Lower lobe of right lung (tissue), 2 donors: Measurements from ENCODE around the gene BAG2. TPM values are rescaled to one million over a fixed set of nuclear protein-coding genes. Genes with fewer than 3 reads are reported as not detected.

Source experiments
- ATAC-seq, 2 donors: fragments of 200-7000 bp; cut with Tn5 transposase; one replicate each; pipeline ENCODE4 v1.9.1; 2020 to 2022; ENCODE audit warnings: mild to moderate bottlenecking in 2 of 2, moderate library complexity in 2 of 2
- DNase-seq: peaks from one replicate; pipeline ENCODE4 v3.0.0-alpha.2; 2020
- H3K27ac ChIP-seq: fragments of 200-600 bp; one replicate; pipeline ENCODE4 v1.8.0; 2022
- H3K27me3 ChIP-seq: fragments of 200-600 bp; one replicate; pipeline ENCODE4 v1.8.0; 2022; ENCODE audit warnings: low read depth
- H3K36me3 ChIP-seq: fragments of 200-600 bp; one replicate; pipeline ENCODE4 v1.8.0; 2022; ENCODE audit warnings: mild to moderate bottlenecking
- H3K4me1 ChIP-seq: fragments of 200-600 bp; one replicate; pipeline ENCODE4 v1.8.0; 2022
- H3K4me3 ChIP-seq: fragments of 200-600 bp; one replicate; pipeline ENCODE4 v1.8.0; 2022; ENCODE audit warnings: mild to moderate bottlenecking
- H3K9me3 ChIP-seq: fragments of 200-600 bp; one replicate; pipeline ENCODE4 v1.8.0; 2022
- intact Hi-C: fragments of 100-400 bp; cut with DNase I; formaldehyde crosslinking; loops from one replicate; pipeline ENCODE4 v1.11.0; 2022
- long read RNA-seq: library from polyadenylated mRNA; unstranded; transcript quantifications from one replicate; pipeline ENCODE4 v2.0.0, GENCODE V29; 2021
- total RNA-seq: library from RNA; stranded (reverse); fragmentation: NEBNext Ultra II Directional; extraction: Animal tissue kit (Norgen Biotek cat#: 25700); gene quantifications from one replicate; pipeline ENCODE4 v1.2.1, GENCODE V29; 2021
- TF ChIP-seq, protein P1 (sequence below): fragments of 200-600 bp; IDR thresholded peaks from one replicate; pipeline ENCODE4 v1.8.0; 2022; ENCODE audit warnings: antibody characterized with exemption, mild to moderate bottlenecking
- donor health status: DM: no; HTN: yes; CAD: no; lungs with severe emphysema.

The BAG2 gene
- total RNA-seq, result 5.1 TPM
- long read RNA-seq, full-length matches to known transcripts, result 16 of 18 reads
- long read RNA-seq, partial matches to known transcripts, result 0 of 18 reads
- long read RNA-seq, other reads (novel, unspliced or antisense), result 2 of 18 reads

DNA sequence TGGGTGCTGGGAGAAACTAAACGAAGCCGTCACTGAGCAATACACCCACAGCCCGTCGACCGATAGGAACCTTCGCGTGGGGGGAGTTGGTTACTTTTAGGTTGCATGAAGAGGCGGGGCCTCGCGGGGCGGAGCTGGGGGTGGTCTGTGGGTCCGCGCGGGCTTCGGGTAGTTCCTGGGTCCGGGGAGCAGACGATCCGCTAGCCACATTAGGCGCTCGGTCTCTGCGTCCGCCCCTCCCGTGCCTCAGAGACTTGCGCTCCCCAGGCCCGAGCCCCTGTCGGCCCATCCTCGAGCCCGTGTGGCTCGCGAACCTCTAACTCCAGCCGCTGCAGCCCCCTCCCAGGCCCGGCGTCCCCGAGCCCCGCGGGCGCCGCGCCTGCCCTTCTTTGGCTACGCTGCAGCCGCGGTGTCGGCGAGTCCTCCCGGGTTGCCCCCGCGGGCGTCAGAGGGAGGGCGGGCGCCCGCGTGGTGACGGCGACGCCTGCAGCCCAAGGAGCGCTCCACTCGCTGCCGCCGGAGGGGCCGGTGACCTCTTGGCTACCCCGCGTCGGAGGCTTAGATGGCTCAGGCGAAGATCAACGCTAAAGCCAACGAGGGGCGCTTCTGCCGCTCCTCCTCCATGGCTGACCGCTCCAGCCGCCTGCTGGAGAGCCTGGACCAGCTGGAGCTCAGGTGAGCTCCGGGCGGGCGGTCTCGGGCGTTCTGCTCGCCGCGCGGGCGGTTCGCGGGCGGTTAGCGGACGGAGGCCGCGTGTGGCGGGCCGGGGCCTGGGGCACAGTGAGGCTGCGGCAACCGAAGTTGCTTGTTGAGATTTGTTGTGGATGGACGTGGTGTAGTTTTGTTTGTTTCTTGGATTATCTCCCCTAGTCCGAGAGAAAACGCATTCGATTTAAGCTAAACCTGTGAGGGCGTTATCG, at the start of gene BAG2:
Gene BAG2 (plus strand): TSS at position 191 of the 920 bp plus-strand sequence. CDS start 372 bp downstream, at position 563.
- H3K36me3 ChIP-seq, result peaks cover 3% of the 10 kb centered on the region
- H3K9me3 ChIP-seq, result no peaks in the 10 kb centered on the region
- peaks cover 17% of the 10 kb centered on the region for H3K4me1 ChIP-seq
- intact Hi-C loops, result no loop called here
- TF ChIP-seq, protein P1, sequence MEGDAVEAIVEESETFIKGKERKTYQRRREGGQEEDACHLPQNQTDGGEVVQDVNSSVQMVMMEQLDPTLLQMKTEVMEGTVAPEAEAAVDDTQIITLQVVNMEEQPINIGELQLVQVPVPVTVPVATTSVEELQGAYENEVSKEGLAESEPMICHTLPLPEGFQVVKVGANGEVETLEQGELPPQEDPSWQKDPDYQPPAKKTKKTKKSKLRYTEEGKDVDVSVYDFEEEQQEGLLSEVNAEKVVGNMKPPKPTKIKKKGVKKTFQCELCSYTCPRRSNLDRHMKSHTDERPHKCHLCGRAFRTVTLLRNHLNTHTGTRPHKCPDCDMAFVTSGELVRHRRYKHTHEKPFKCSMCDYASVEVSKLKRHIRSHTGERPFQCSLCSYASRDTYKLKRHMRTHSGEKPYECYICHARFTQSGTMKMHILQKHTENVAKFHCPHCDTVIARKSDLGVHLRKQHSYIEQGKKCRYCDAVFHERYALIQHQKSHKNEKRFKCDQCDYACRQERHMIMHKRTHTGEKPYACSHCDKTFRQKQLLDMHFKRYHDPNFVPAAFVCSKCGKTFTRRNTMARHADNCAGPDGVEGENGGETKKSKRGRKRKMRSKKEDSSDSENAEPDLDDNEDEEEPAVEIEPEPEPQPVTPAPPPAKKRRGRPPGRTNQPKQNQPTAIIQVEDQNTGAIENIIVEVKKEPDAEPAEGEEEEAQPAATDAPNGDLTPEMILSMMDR, result peak; percentile 17
- ATAC-seq, result peak; percentile 97 to 98
- no peaks in the 10 kb centered on the region for H3K27me3 ChIP-seq
- peak within 1 kb of the TSS; percentile 61 for H3K4me3 ChIP-seq
- DNase-seq, result peak; percentile 89
- H3K27ac ChIP-seq, result peak within 1 kb of the TSS; percentile 76

DNA sequence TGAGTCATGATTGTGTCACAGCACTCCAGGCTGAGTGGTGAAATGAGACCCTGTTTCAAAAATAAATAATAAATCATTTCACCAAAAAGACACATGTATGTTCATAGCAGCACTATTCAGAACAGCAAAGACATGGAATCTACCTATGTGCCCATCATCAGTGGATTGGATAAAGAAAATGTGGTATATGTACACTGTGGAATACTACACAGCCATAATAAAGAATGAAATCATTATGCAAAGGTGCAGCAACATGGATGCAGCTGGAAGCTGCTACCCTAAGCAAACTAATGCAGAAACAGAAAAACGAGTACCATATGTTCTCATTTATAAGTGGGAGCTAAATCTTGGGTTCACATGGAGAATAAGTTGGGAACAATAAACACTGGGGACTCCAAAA, 49.0 kb upstream of the BAG2 start:
- ATAC-seq, result no peak
- TF ChIP-seq, protein P1, result no peak
- Histone ChIP-seq H3K27me3 (no peaks in the 10 kb centered on the region), H3K4me1 (no peaks in the 10 kb centered on the region), H3K9me3 (no peaks in the 10 kb centered on the region), H3K27ac (no peak overlapping the region), H3K4me3 (no peak overlapping the region), H3K36me3 (no peaks in the 10 kb centered on the region)
- no peak for DNase-seq
- intact Hi-C loops, result no loop called here

DNA sequence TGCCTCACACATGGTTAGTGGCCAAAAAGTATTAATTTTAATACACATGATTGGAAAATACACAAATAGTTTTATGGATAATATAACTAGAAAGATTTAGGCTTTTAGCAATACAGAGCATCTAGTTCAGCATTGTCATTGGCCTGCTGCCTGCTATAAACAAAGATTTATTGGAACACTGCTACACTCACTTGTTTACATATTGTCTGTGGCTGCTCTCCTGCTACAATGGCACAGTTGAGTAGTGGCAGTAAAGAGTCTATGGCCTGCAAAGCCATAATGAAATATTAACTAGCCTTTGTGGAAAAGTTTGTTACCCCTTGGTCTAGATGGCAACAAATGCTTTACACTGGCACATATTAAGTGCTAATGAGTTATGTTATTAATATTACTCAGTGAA, 44.4 kb upstream of the BAG2 start:
- TF ChIP-seq, protein P1, result no peak
- DNase-seq (no peak), ATAC-seq (no peak)
- Histone ChIP-seq H3K9me3 (no peaks in the 10 kb centered on the region), H3K4me1 (no peaks in the 10 kb centered on the region), H3K4me3 (no peak overlapping the region), H3K36me3 (peaks cover 10% of the 10 kb centered on the region), H3K27me3 (no peaks in the 10 kb centered on the region), H3K27ac (no peak overlapping the region)
- intact Hi-C loops, result no loop called here

DNA sequence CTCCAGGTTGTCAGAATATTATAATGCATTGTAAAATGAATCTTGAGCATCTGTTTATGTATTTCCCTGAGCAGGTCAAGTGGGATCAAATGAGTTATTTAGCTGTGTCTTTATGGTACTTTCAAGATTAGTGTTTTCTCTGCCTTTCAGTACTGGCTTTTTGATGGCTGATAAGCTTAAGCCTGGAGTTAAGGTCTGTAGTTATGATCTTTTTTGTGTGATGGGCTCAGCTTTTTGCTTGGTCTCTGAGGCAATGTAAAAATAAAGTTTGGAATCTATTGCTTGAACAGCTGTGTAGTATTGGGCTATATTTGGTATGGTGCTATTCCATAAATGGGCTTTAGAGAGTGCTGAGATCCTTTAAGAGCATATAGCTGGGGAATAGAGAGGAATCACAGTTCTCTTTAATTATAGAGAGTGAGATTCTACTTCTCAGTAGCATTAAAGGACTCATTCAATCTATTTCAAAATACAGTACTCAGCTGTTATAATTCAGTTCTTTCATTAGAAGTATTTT, 41.4 kb upstream of the BAG2 start:
- no peak overlapping the region for H3K27ac ChIP-seq
- peaks cover 34% of the 10 kb centered on the region for H3K36me3 ChIP-seq
- H3K4me1 ChIP-seq, result no peaks in the 10 kb centered on the region
- no peak overlapping the region for H3K4me3 ChIP-seq
- H3K9me3 ChIP-seq, result no peaks in the 10 kb centered on the region
- intact Hi-C loops, result no loop called here
- TF ChIP-seq, protein P1, result no peak
- no peak for DNase-seq
- ATAC-seq, result no peak
- no peaks in the 10 kb centered on the region for H3K27me3 ChIP-seq

DNA sequence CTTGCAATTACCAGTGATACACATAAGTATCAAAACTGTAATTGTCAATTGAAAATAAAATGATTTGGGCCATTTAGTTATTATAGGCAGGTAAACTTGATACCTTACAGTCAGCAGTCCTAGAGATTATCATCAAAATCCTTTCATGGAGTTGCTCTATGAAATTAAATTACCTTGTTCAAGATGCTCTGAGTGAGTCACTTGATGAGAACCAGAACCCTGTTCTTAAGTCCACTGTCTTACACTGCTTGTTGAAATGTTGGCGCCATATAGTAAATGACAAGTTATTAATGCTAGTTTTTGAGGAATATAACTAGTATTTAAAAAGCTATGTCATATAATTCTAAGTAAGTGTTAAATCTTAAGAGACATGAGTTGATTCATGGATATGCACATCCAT, 37.2 kb upstream of the BAG2 start:
- ATAC-seq (no peak), DNase-seq (no peak)
- no peak overlapping the region for H3K4me3 ChIP-seq
- peaks cover 60% of the 10 kb centered on the region for H3K36me3 ChIP-seq
- TF ChIP-seq, protein P1, result no peak
- H3K27ac ChIP-seq, result no peak overlapping the region
- intact Hi-C loops, result no loop called here
- H3K9me3 ChIP-seq, result no peaks in the 10 kb centered on the region
- no peaks in the 10 kb centered on the region for H3K4me1 ChIP-seq
- no peaks in the 10 kb centered on the region for H3K27me3 ChIP-seq
